Heart right ventricle (tissue), 16 donors: Measurements from ENCODE around the gene RASD1. TPM values are rescaled to one million over a fixed set of nuclear protein-coding genes. Genes with fewer than 3 reads are reported as not detected.

ENCODE experiments used
- ATAC-seq, 8 donors: fragments of 200-7000 bp; cut with Tn5 transposase; one replicate each; pipeline ENCODE4 v1.9.1; 2020; ENCODE audit warnings: mild to moderate bottlenecking in 8 of 8, moderate library complexity in 8 of 8, moderate number of reproducible peaks in 1 of 8
- DNase-seq, 2 donors: peaks; one replicate each; pipeline ENCODE4 v3.0.0-alpha.2; 2020
- H3K27ac ChIP-seq, 10 donors: fragments of 200-600 bp; sonication (generic) in 2 of 10; one replicate each; pipeline versions ENCODE4 v1.5.0 to v1.8.0; 2020 to 2022; ENCODE audit warnings: mild to moderate bottlenecking in 3 of 10
- H3K27me3 ChIP-seq, 7 donors: fragments of 200-600 bp; one replicate each; pipeline ENCODE4 v1.8.0; 2021 to 2022; ENCODE audit warnings: mild to moderate bottlenecking in 2 of 7
- H3K36me3 ChIP-seq, 9 donors: fragments of 200-600 bp; sonication (generic) in 1 of 9; one replicate each; pipeline versions ENCODE4 v1.5.0 to v1.8.0; 2020 to 2022; ENCODE audit warnings: mild to moderate bottlenecking in 2 of 9
- H3K4me1 ChIP-seq, 9 donors: fragments of 200-600 bp; sonication (generic) in 1 of 9; one replicate each; pipeline versions ENCODE4 v1.5.0 to v1.8.0; 2020 to 2022; ENCODE audit warnings: mild to moderate bottlenecking in 4 of 9
- H3K4me3 ChIP-seq, 10 donors: fragments of 200-600 bp; sonication (generic) in 2 of 10; one replicate each; pipeline versions ENCODE4 v1.5.0 to v1.8.0; 2020 to 2022; ENCODE audit warnings: mild to moderate bottlenecking in 7 of 10, moderate library complexity in 2 of 10
- H3K9me3 ChIP-seq, 11 donors: fragments of 200-600 bp in 10 of 11; sonication (generic) in 2 of 11; one replicate each; pipeline versions ENCODE4 v1.5.0 to v1.8.0; 2013 to 2022; ENCODE audit warnings: mild to moderate bottlenecking in 2 of 11, control low read depth in 1 of 11, moderate library complexity in 1 of 11
- WGBS, 2 donors: extraction: QIAGEN DNeasy Blood & Tissue Kit; methylation state at CpG; one replicate each; pipeline ENCODE4 v1.1.7; 2013; ENCODE audit warnings: inconsistent platforms in 1 of 2; 5-methylcytosine and 5-hydroxymethylcytosine counted together
- intact Hi-C, 10 donors: fragments of 100-400 bp; cut with DNase I; formaldehyde crosslinking; loops; one replicate each; pipeline versions ENCODE4 v1.11.1 to v1.14.2; 2022
- polyA plus RNA-seq, 2 donors: library from polyadenylated mRNA; stranded (reverse); fragments of 200-250 nt; gene quantifications; one replicate each; pipeline ENCODE4 v1.2.3, GENCODE V29; 2013
- total RNA-seq, 10 donors: library from RNA; stranded (reverse); fragmentation: NEBNext Ultra II Directional in 3 of 10; extraction: Animal tissue kit (Norgen Biotek cat#: 25700) in 3 of 10; gene quantifications; one replicate each; pipeline versions ENCODE4 v1.2.1 to v1.2.4, GENCODE V29; 2021 to 2023
- TF ChIP-seq, protein P1 (sequence below), 9 donors: fragments of 200-600 bp; sonication (generic) in 2 of 9; IDR thresholded peaks; one replicate each; pipeline versions ENCODE4 v1.5.0 to v1.8.0; 2021 to 2022; ENCODE audit warnings: antibody characterized with exemption in 9 of 9, mild to moderate bottlenecking in 5 of 9, moderate library complexity in 1 of 9
- donor health status: Arrhythmogenic right ventricular cardiomyopathy.
- donor health status: ischemic (EF 13 %, LVEDD 7.1; RV severe dilation, severe dysfunction).
- donor health status: healthy with polysubstance abuse.
- donor health status: DM: no; HTN: yes; CAD: no.
- donor health status: DM: no; HTN: no; CAD: no.
- donor health status: ischemic (EF 25% LVEDD 6.9; RV normal size, moderate dysfunction).
- donor health status: ischemic (EF 25% LVEDD 5.7; RV mildly dilated, moderate dysfunction).
- donor health status: healthy.
- donor health status: DM: yes; HTN: yes; CAD: no.
- donor health status: Ischemic cardiomyopathy.
- donor health status: ischemic (EF 35%, LVEDD 5.7; RV mildly dilated, moderate dysfunction).
- donor health status: nonischemic (EF 11% LVEDD 7.7; RV severe dilation, severe dysfunction).
- donor health status: DM: yes; HTN: yes; CAD: no.
- donor health status: PGD.
- donor health status: ischemic (EF 29% LVEDD 5.4; RV normal size, mild dysfunction).
- donor health status: nonischemic (EF 23%, LVEDD 6.1; RV moderate dilation, normal function).

Gene RASD1
- total and polyA plus RNA-seq, 12 donors, result 2.2 to 85.8 (median 11.5) TPM

DNA sequence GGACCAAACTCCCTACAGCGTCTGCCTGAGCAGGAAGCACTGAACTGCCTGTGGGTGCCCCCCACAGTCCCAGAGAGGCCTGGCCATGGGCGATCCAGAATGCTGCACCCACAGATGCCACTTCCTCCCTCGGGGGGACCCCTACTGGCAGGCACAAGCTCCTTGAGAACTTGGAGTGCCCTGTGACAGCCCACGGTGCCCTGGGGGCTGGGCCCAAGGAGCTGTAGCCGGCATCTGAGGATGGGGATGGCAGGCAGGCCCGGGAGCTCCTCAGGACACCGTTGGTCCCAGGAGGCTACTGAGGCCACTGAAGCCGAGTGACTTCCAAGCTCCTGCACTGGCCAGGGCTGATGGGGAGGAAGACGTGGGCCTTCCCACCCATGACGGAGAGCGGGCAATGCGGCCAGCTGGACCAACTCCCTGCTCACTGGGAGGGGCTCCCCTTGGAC lies 15.1 kb upstream of the RASD1 start:
- Histone ChIP-seq H3K4me3 (no peak overlapping the region), H3K27me3 (no peaks in the 10 kb centered on the region), H3K9me3 (no peaks in the 10 kb centered on the region), H3K4me1 (peaks cover 8 to 17% (median 13%) of the 10 kb centered on the region in 9 donors), H3K36me3 (no peaks in the 10 kb centered on the region), H3K27ac (no peak overlapping the region)
- DNase-seq, result no peak
- 81 to 84% methylated on average over 12 of the region's 12 CpGs for WGBS, 2 donors
- no peak for ATAC-seq
- TF ChIP-seq, protein P1, sequence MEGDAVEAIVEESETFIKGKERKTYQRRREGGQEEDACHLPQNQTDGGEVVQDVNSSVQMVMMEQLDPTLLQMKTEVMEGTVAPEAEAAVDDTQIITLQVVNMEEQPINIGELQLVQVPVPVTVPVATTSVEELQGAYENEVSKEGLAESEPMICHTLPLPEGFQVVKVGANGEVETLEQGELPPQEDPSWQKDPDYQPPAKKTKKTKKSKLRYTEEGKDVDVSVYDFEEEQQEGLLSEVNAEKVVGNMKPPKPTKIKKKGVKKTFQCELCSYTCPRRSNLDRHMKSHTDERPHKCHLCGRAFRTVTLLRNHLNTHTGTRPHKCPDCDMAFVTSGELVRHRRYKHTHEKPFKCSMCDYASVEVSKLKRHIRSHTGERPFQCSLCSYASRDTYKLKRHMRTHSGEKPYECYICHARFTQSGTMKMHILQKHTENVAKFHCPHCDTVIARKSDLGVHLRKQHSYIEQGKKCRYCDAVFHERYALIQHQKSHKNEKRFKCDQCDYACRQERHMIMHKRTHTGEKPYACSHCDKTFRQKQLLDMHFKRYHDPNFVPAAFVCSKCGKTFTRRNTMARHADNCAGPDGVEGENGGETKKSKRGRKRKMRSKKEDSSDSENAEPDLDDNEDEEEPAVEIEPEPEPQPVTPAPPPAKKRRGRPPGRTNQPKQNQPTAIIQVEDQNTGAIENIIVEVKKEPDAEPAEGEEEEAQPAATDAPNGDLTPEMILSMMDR (IDR thresholded peaks at IDR 0.05), result no peak
- intact Hi-C loops, result no loop called here

DNA sequence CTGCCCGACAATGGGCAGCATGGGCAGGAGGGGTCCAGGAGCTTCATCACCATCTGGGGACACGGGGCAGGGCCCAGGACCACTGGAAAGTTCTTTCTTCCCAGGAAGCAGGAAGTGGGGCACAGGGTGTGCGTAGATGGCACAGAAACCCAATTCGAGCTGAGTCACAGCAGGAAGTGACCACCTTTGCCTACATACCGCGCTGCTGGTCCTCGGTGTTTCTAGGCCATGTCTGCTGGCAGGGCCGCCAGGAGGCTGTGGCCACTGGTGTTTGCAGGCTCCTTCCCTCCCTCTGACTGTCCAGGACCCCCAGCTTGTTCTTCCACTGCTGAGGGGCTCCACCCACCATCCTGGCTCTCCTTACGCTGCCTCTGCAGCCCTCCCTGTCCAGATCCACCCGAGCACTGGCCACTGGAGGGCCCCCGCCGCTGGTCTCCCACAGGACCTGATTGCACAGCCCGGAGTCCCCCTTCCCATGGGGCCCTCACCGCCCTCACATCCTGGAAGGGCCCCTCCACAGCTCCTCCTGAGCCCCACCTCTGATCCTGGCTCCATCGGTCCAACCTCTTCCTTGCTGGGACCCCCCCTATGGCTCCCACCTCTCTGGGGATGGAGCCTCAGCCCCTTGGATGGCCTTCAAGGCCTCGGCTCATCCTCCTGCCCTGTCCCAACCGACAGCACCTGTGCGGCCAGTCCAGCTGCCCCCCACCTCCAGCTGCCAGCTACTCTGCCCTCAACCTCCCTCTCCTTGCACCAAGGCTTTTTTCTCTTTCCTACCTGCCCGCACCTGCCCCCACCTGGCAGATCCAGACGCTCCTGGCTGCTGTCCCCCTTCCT lies 14.5 kb upstream of the RASD1 start:
- WGBS, 2 donors, result 88 to 91% methylated on average over 20 of the region's 20 CpGs
- TF ChIP-seq, protein P1 (IDR thresholded peaks at IDR 0.05), result no peak
- no peaks in the 10 kb centered on the region for H3K9me3 ChIP-seq
- ATAC-seq (no peak), DNase-seq (no peak)
- intact Hi-C loops, result no loop called here
- no peak overlapping the region for H3K4me3 ChIP-seq
- H3K27me3 ChIP-seq, result no peaks in the 10 kb centered on the region
- H3K4me1 ChIP-seq, result peaks cover 8 to 21% (median 14%) of the 10 kb centered on the region in 9 donors
- H3K27ac ChIP-seq, result no peak overlapping the region
- H3K36me3 ChIP-seq, result no peaks in the 10 kb centered on the region

DNA sequence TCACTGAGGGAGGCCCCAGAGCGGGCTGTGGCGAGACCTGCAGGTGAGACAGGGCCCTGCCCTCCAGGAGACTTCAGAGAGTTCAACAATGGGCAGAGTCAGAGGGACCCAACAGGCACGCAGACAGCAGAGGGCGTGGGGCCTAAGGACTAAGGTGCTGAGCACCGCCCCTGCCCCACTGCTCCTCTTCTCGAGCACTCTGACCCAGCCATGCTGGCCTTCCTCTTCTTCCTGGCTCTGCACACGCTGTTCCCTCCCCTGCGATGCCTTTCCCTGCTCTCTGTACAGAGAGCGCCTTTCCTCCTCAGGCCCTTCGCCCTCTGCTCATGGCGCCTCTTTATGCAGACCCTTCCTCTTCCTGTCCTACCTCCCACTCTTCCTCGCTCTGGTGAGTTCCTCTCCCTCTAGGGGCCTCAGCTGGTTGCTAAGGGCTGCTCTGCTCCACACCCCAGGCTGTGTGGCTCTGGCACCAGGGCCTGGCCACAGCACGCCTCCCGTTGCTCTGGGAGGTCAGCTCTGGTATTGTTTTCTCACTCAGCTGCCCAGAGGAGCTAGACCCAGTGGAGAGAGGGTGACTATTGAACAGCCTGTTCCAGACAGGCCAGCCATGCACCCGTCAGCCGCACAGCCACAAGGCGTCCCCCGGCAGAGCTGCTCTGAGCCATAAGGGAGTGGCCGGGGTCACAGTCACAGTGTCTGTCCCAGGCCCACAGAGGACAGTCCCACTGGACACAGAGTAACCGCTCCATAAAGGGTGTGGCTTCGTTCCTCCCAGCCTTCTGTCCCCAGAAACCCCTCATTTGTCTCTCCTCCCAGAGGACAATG lies 13.6 kb upstream of the RASD1 start:
- DNase-seq (no peak), ATAC-seq (no peak)
- H3K36me3 ChIP-seq, result no peaks in the 10 kb centered on the region
- intact Hi-C loops, result loop anchor here in 1 of 10 donors (10.0 kb wide), 1 partner anchor 125 kb away; no protein-coding TSS in a partner anchor
- no peaks in the 10 kb centered on the region for H3K9me3 ChIP-seq
- no peaks in the 10 kb centered on the region for H3K27me3 ChIP-seq
- 91% methylated on average over 21 of the region's 21 CpGs for WGBS, 2 donors
- H3K4me3 ChIP-seq, result no peak overlapping the region
- TF ChIP-seq, protein P1 (IDR thresholded peaks at IDR 0.05), result no peak
- H3K27ac ChIP-seq, result no peak overlapping the region
- H3K4me1 ChIP-seq, result peaks cover 8 to 21% (median 14%) of the 10 kb centered on the region in 9 donors
